Astrocyte of the hippocampus (primary cell): Measurements from ENCODE around the gene C17orf58.
A peak's percentile ranks its signal among the peaks of the same experiment; 100 is the strongest.
"Not testable (repeated sequence)": the region's sequence is repeated elsewhere in the genome, so short reads cannot be mapped to it uniquely, and the experiment has no call there.

Source experiments
- DNase-seq: peaks from one replicate; pipeline ENCODE4 v3.0.0; 2011; ENCODE audit warnings: low read depth, low spot score

C17orf58 gene

GRCh38 chr17:67960276-67960675, 36.0 kb downstream of the C17orf58 start:
- DNase-seq = not testable (repeated sequence)

GRCh38 chr17:67959510-67959909, 36.8 kb downstream of the C17orf58 start:
- DNase-seq = no peak

GRCh38 chr17:67950945-67951344, 45.3 kb downstream of the C17orf58 start:
- DNase-seq = no peak

- no peak for DNase-seq
These were observed 48.9 kb downstream of the C17orf58 start for GRCh38 chr17:67947325-67947813.

- DNase-seq = no peak
These were observed 49.8 kb downstream of the C17orf58 start for GRCh38 chr17:67946513-67946912.

- DNase-seq = no peak
These were observed 52.2 kb downstream of the C17orf58 start for GRCh38 chr17:67944035-67944434.

GRCh38 chr17:67942810-67943209, 53.5 kb downstream of the C17orf58 start:
- DNase-seq = peak; percentile 4
